PFSK-1 (cell line): Measurements from ENCODE around the gene ETFBKMT.

ENCODE experiments used
- FOXP2 ChIP-seq: optimal IDR thresholded peaks from 2 replicates; pipeline ENCODE3; 2011; ENCODE audit warnings: borderline replicate concordance, control low read depth, inconsistent platforms; ENCODE audit not compliant: insufficient read depth; ENCODE audit errors: extremely low read length, extremely low read depth
- POLR2AphosphoS5 ChIP-seq: IDR thresholded peaks from 2 replicates; pipeline ENCODE4 v1.6.1; 2012; ENCODE audit warnings: low read depth, mild to moderate bottlenecking, control low read depth, low read length, moderate library complexity
- REST ChIP-seq, 2 experiments: IDR thresholded peaks; 2 replicates each; pipeline versions ENCODE4 v1.6.1 to v1.8.0; 2011 to 2012; ENCODE audit warnings: low read depth in 2 of 2, low read length in 2 of 2, control low read depth in 1 of 2, inconsistent platforms in 1 of 2, mild to moderate bottlenecking in 1 of 2, moderate library complexity in 1 of 2; ENCODE audit not compliant: insufficient read depth in 1 of 2
- SIN3A ChIP-seq: IDR thresholded peaks from 2 replicates; pipeline ENCODE4 v1.6.1; 2012; ENCODE audit warnings: mild to moderate bottlenecking, low read length, moderate library complexity, borderline replicate concordance; ENCODE audit not compliant: insufficient read depth
- TAF1 ChIP-seq: IDR thresholded peaks from 2 replicates; pipeline ENCODE4 v1.6.1; 2012; ENCODE audit warnings: low read length, control low read depth, borderline replicate concordance; ENCODE audit not compliant: insufficient read depth

Gene ETFBKMT

GRCh38 chr12:31687101-31687527 lies 27.6 kb downstream of the ETFBKMT start:
- TF ChIP-seq SIN3A (no peak), REST (IDR thresholded peaks at IDR 0.05; ENCODE audit: insufficient read depth in 1 of 2, low read depth in 2 of 2, low read length in 2 of 2) (no peak), FOXP2 (no peak), POLR2AphosphoS5 (no peak), TAF1 (no peak)

- TF ChIP-seq POLR2AphosphoS5: no peak
- no peak for TF ChIP-seq SIN3A
- TF ChIP-seq FOXP2: no peak
- no peak for TF ChIP-seq TAF1
- no peak for TF ChIP-seq REST (IDR thresholded peaks at IDR 0.05; ENCODE audit: insufficient read depth in 1 of 2, low read depth in 2 of 2, low read length in 2 of 2)
Observed at GRCh38 chr12:31702047-31702446, 42.6 kb downstream of the ETFBKMT start.

- TF ChIP-seq REST (IDR thresholded peaks at IDR 0.05; ENCODE audit: insufficient read depth in 1 of 2, low read depth in 2 of 2, low read length in 2 of 2) (no peak), TAF1 (no peak), FOXP2 (no peak), POLR2AphosphoS5 (no peak), SIN3A (no peak)
Observed at GRCh38 chr12:31705621-31706020, 46.1 kb downstream of the ETFBKMT start.

- TF ChIP-seq SIN3A: no peak
- TF ChIP-seq TAF1: no peak
- TF ChIP-seq POLR2AphosphoS5: no peak
- TF ChIP-seq FOXP2: no peak
- TF ChIP-seq REST (IDR thresholded peaks at IDR 0.05; ENCODE audit: insufficient read depth in 1 of 2, low read depth in 2 of 2, low read length in 2 of 2): no peak
Observed at GRCh38 chr12:31710021-31710818, 50.7 kb downstream of the ETFBKMT start.

- TF ChIP-seq REST (IDR thresholded peaks at IDR 0.05; ENCODE audit: insufficient read depth in 1 of 2, low read depth in 2 of 2, low read length in 2 of 2): no peak
- TF ChIP-seq TAF1: no peak
- TF ChIP-seq SIN3A: no peak
- TF ChIP-seq POLR2AphosphoS5: no peak
Observed at GRCh38 chr12:31712877-31713276, 53.4 kb downstream of the ETFBKMT start.
